Measurements from ENCODE around the gene PCDHGA1.

PCDHGA1 gene

DNA sequence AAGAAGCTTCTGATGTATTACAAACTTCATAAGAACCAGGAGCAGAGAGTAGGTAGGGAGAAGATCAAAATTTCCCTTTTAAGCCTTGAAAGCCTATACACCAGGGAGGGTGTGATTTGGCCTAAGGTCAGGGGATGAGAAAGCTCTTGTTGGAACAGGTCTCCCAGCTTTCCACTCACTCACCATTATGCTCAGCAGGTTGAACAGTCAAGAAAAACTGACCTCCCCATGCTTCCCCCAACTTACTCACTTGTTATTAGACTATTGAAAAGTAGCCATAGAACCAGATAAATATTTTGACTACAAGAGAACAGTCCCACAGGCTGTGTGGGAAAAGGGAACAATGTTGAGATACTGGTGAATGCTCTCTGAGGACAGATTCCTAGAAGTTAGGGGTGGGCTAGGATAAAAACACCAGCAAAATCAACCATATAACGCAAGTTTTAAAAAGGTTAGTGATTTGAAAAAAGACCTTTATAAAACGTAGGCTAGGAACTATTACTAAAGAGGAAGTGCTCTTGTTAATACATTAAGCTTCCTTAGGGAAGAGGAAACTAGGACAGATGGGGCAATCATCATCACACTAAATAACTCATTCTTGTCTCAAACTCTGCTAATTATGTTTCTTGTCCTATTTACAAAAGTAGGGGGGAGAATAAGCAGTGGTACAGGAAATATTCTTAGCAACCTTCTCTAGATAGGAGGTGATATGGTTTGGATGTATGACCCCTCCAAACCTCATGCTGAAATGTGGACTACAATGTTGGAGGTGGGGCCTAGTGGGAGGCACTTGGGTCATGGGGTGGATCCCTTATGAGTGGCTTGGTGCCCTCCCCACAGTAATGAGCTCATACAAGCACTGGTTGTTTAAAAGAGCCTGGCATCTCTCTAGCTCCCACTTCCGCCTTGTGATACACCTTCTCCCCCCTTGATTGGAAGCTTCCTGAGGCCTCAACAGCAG lies 189.6 kb downstream of the PCDHGA1 start:
- TF ChIP-seq, protein P1, sequence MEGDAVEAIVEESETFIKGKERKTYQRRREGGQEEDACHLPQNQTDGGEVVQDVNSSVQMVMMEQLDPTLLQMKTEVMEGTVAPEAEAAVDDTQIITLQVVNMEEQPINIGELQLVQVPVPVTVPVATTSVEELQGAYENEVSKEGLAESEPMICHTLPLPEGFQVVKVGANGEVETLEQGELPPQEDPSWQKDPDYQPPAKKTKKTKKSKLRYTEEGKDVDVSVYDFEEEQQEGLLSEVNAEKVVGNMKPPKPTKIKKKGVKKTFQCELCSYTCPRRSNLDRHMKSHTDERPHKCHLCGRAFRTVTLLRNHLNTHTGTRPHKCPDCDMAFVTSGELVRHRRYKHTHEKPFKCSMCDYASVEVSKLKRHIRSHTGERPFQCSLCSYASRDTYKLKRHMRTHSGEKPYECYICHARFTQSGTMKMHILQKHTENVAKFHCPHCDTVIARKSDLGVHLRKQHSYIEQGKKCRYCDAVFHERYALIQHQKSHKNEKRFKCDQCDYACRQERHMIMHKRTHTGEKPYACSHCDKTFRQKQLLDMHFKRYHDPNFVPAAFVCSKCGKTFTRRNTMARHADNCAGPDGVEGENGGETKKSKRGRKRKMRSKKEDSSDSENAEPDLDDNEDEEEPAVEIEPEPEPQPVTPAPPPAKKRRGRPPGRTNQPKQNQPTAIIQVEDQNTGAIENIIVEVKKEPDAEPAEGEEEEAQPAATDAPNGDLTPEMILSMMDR (IDR thresholded peaks at IDR 0.05; ENCODE audit: extremely low read depth, missing control alignments), result no peak

GRCh38 chr5:141521244-141521781 lies 191.0 kb downstream of the PCDHGA1 start:
- TF ChIP-seq, protein P1 (IDR thresholded peaks at IDR 0.05; ENCODE audit: extremely low read depth, missing control alignments), result no peak
- DNase-seq (ENCODE audit: low spot score), result no peak

More for the DNA sequence above, 189.6 kb downstream of the PCDHGA1 start:
- DNase-seq (ENCODE audit: low spot score), result no peak

- DNase-seq (ENCODE audit: low spot score), result no peak
- TF ChIP-seq, protein P1 (IDR thresholded peaks at IDR 0.05; ENCODE audit: extremely low read depth, missing control alignments), result no peak
Observed at GRCh38 chr5:141522301-141522700, 192.0 kb downstream of the PCDHGA1 start.

GRCh38 chr5:141523991-141524390 lies 193.7 kb downstream of the PCDHGA1 start:
- TF ChIP-seq, protein P1 (IDR thresholded peaks at IDR 0.05; ENCODE audit: extremely low read depth, missing control alignments), result no peak
- no peak for DNase-seq (ENCODE audit: low spot score)

DNA sequence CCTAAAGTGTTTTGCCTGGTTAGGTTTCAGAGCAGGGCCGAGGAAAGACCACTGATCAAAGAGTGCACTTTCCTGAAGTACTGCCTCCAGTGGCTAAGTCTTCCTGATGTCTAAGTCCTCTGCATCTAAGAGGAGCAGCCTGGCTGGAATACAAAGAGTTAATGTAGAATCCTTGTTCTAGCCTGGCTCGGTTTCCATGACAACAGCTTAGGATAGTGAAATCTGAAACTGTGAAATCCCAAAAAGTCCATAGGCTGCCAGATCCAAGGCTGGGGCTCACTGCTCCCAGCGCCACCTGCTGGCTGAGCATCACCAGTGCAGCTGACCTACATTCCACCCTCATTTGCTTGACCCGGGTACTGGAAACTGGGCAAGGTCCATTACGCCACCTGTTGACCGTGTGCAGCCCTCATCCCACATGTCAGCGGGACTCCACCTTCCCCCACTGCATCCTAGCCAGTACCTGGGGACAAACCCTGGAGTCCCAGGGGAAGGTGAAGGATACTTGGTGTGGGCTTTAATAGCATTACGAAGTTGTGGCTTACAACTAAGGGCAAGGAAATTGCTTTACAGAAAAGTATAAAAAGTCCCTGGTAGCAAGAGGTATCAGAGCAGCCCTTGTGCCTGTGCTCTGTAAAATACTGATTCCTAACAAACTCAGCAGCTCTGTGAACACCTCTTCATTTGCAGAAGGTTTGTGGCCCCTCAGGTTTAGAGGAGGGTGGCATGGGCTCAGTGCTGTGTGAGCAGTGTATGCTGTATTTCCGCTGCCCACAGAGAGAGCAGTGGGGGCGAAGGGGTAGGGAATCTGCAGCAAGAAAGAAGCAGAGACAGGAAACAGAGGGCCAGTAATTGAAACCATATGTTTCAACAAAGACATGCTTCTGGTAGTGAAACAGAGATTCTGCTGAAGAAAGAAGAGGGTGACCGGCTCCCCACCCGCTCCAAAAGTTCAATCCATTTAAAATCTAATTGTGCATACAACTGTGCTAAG lies 194.6 kb downstream of the PCDHGA1 start:
- DNase-seq (ENCODE audit: low spot score), result peak; percentile 73
- TF ChIP-seq, protein P1 (IDR thresholded peaks at IDR 0.05; ENCODE audit: extremely low read depth, missing control alignments), result peak; percentile 95

GRCh38 chr5:141525653-141526052 lies 195.3 kb downstream of the PCDHGA1 start:
- no peak for DNase-seq (ENCODE audit: low spot score)
- TF ChIP-seq, protein P1 (IDR thresholded peaks at IDR 0.05; ENCODE audit: extremely low read depth, missing control alignments), result no peak

All from GM20000 (cell line).